ENCODE measurements around the gene RNF144A.

GRCh38 chr2:6970551-6970950 is 53.3 kb downstream of the RNF144A start:
- no peak for TF ChIP-seq CTCF (IDR thresholded peaks at IDR 0.05)
- no peak for TF ChIP-seq POLR2A (IDR thresholded peaks at IDR 0.05)
